GM23248 (cell line): ENCODE measurements around the gene FAM72C. TPM values are rescaled to one million over a fixed set of nuclear protein-coding genes. Genes with fewer than 3 reads are reported as not detected.
"Not testable (repeated sequence)": the region's sequence is repeated elsewhere in the genome, so short reads cannot be mapped to it uniquely, and the experiment has no call there.

Source experiments
- DNase-seq: peaks from one replicate; pipeline ENCODE4 v3.0.0-alpha.2; 2015
- H2AFZ ChIP-seq: fragments of 200-600 bp; sonication (generic); 2 replicates; pipeline ENCODE4 v1.6.1; 2016; ENCODE audit warnings: antibody characterized with exemption
- H3F3A ChIP-seq: fragments of 200-600 bp; sonication (generic); 2 replicates; pipeline ENCODE4 v1.6.1; 2016; ENCODE audit warnings: mild to moderate bottlenecking, antibody characterized with exemption, mixed run types; ENCODE audit not compliant: insufficient read depth
- H3K27ac ChIP-seq: fragments of 200-600 bp; sonication (generic); 2 replicates; pipeline ENCODE4 v1.5.1; 2016; ENCODE audit warnings: mild to moderate bottlenecking
- H3K27me3 ChIP-seq: fragments of 200-600 bp; sonication (generic); replicated peaks from 2 replicates; pipeline ENCODE4 v1.6.1; 2016; ENCODE audit warnings: mild to moderate bottlenecking; ENCODE audit not compliant: insufficient read depth
- H3K36me3 ChIP-seq: fragments of 200-600 bp; sonication (generic); 2 replicates; pipeline ENCODE4 v1.6.1; 2016; ENCODE audit warnings: low read depth, mild to moderate bottlenecking
- H3K4me1 ChIP-seq: fragments of 200-600 bp; sonication (generic); 2 replicates; pipeline ENCODE4 v1.6.1; 2016; ENCODE audit warnings: mild to moderate bottlenecking; ENCODE audit not compliant: insufficient read depth
- H3K4me2 ChIP-seq: fragments of 200-600 bp; sonication (generic); one replicate; pipeline ENCODE4 v1.6.1; 2016; ENCODE audit warnings: mild to moderate bottlenecking; ENCODE audit not compliant: unreplicated experiment
- H3K4me3 ChIP-seq: fragments of 200-600 bp; sonication (generic); 2 replicates; pipeline ENCODE4 v1.5.1; 2016; ENCODE audit warnings: mild to moderate bottlenecking
- H3K79me2 ChIP-seq: fragments of 200-600 bp; sonication (generic); 2 replicates; pipeline ENCODE4 v1.6.1; 2016; ENCODE audit warnings: mild to moderate bottlenecking; ENCODE audit not compliant: insufficient read depth
- H3K9ac ChIP-seq: fragments of 200-600 bp; sonication (generic); 2 replicates; pipeline ENCODE4 v1.6.1; 2016; ENCODE audit warnings: mild to moderate bottlenecking
- H3K9me2 ChIP-seq: fragments of 200-600 bp; sonication (generic); 2 replicates; pipeline ENCODE4 v1.6.1; 2016; ENCODE audit warnings: mixed run types, mild to moderate bottlenecking, moderate library complexity; ENCODE audit not compliant: insufficient read depth
- H3K9me3 ChIP-seq: fragments of 200-600 bp; sonication (generic); one replicate; pipeline ENCODE4 v1.6.1; 2017; ENCODE audit warnings: low read depth
- H4K20me1 ChIP-seq: fragments of 200-600 bp; sonication (generic); 2 replicates; pipeline ENCODE4 v1.6.0; 2016; ENCODE audit not compliant: insufficient read depth
- whole genome bisulfite sequencing, 2 experiments: methylation state at CpG; one replicate each; pipeline ENCODE4 v1.1.6; 2015 to 2017; ENCODE audit warnings: low lambda C conversion rate in 2 of 2, low coverage in 1 of 2; ENCODE audit errors: missing lambda C conversion rate in 2 of 2; 5-methylcytosine and 5-hydroxymethylcytosine counted together
- in situ Hi-C: fragments of 300-500 bp; cut with MboI; formaldehyde crosslinking; loops from 2 replicates; pipeline ENCODE4 v1.15.0; 2020
- polyA plus RNA-seq: library from polyadenylated mRNA; unstranded; fragments of >200 nt; fragmentation: Nextera tagmentation; extraction: Ambion mirVana; gene quantifications from 2 replicates; pipeline ENCODE4 v1.2.1, GENCODE V29; 2016
- total RNA-seq: library from RNA; depleted of rRNA; stranded (reverse); fragments of >200 nt; shearing (Covaris generic); gene quantifications from 2 replicates; pipeline ENCODE4 v1.2.3, GENCODE V29; 2014

The FAM72C gene
- total and polyA plus RNA-seq, 2 experiments from 2014 or later, result 0.32 to 0.94 TPM

GRCh38 chr1:143990699-143991098 lies 18.9 kb upstream of the FAM72C start:
- no CpG with 5 or more reads among the region's 4 CpGs for WGBS, 2 experiments
- H3K9me2 ChIP-seq, result not testable (repeated sequence)

GRCh38 chr1:143989719-143990118 lies 17.9 kb upstream of the FAM72C start:
- H3K9me2 ChIP-seq, H3K4me3 ChIP-seq, H3K9me3 ChIP-seq, H3K4me2 ChIP-seq, H2AFZ ChIP-seq, H3K36me3 ChIP-seq, H3K9ac ChIP-seq, in situ Hi-C loops, DNase-seq, H3K27ac ChIP-seq, H3K4me1 ChIP-seq, H3K79me2 ChIP-seq, H4K20me1 ChIP-seq, H3K27me3 ChIP-seq, H3F3A ChIP-seq: not testable (repeated sequence)
- no CpG with 5 or more reads among the region's 1 CpG for WGBS, 2 experiments

More at GRCh38 chr1:143990699-143991098, 18.9 kb upstream of the FAM72C start:
- DNase-seq, H3K4me1 ChIP-seq, H3K36me3 ChIP-seq, H2AFZ ChIP-seq, H4K20me1 ChIP-seq, H3K4me2 ChIP-seq, in situ Hi-C loops, H3K79me2 ChIP-seq, H3K9ac ChIP-seq, H3K9me3 ChIP-seq, H3K27ac ChIP-seq, H3K27me3 ChIP-seq, H3F3A ChIP-seq, H3K4me3 ChIP-seq: not testable (repeated sequence)

GRCh38 chr1:143989427-143989712 lies 17.6 kb upstream of the FAM72C start:
- H3K36me3 ChIP-seq, DNase-seq, H3K4me1 ChIP-seq, H3K9me3 ChIP-seq, H3K4me2 ChIP-seq, H4K20me1 ChIP-seq, H3K9me2 ChIP-seq, H3K4me3 ChIP-seq, H2AFZ ChIP-seq, H3F3A ChIP-seq, H3K9ac ChIP-seq, H3K79me2 ChIP-seq, in situ Hi-C loops, H3K27me3 ChIP-seq, H3K27ac ChIP-seq: not testable (repeated sequence)
- no CpG with 5 or more reads among the region's 4 CpGs for WGBS, 2 experiments

GRCh38 chr1:143988602-143989426 lies 17.0 kb upstream of the FAM72C start:
- DNase-seq, H3K27ac ChIP-seq, H2AFZ ChIP-seq, H3K27me3 ChIP-seq, H3K9me2 ChIP-seq, H3K9ac ChIP-seq, in situ Hi-C loops, H3K4me1 ChIP-seq, H4K20me1 ChIP-seq, H3F3A ChIP-seq, H3K79me2 ChIP-seq, H3K4me2 ChIP-seq, H3K9me3 ChIP-seq, H3K36me3 ChIP-seq, H3K4me3 ChIP-seq: not testable (repeated sequence)
- WGBS, 2 experiments, result 80 to 100% methylated on average over 1 to 2 of the region's 10 CpGs

GRCh38 chr1:143987868-143988267 lies 16.1 kb upstream of the FAM72C start:
- H3K27ac ChIP-seq, H4K20me1 ChIP-seq, H3K9me2 ChIP-seq, H3K9ac ChIP-seq, H3K4me2 ChIP-seq, H3K79me2 ChIP-seq, H3K4me3 ChIP-seq, DNase-seq, H3K27me3 ChIP-seq, H3K36me3 ChIP-seq, H3K4me1 ChIP-seq, H2AFZ ChIP-seq, in situ Hi-C loops, H3F3A ChIP-seq, H3K9me3 ChIP-seq: not testable (repeated sequence)
- no CpG with 5 or more reads among the region's 1 CpG for WGBS, 2 experiments

- whole genome bisulfite sequencing, 2 experiments, result 95 to 100% methylated on average over 2 of the region's 7 CpGs
- H3K9me3 ChIP-seq, H3K9ac ChIP-seq, H3K9me2 ChIP-seq, H3K4me1 ChIP-seq, DNase-seq, H3K4me2 ChIP-seq, H3K36me3 ChIP-seq, H4K20me1 ChIP-seq, H2AFZ ChIP-seq, in situ Hi-C loops, H3K79me2 ChIP-seq, H3K27me3 ChIP-seq, H3K4me3 ChIP-seq, H3F3A ChIP-seq, H3K27ac ChIP-seq: not testable (repeated sequence)
Measured at GRCh38 chr1:143984721-143985473, 13.1 kb upstream of the FAM72C start.

GRCh38 chr1:143974416-143974815 lies 2.6 kb upstream of the FAM72C start:
- H3K9me2 ChIP-seq, H3K27me3 ChIP-seq, H3K9ac ChIP-seq, H3K9me3 ChIP-seq, H2AFZ ChIP-seq, H3K4me1 ChIP-seq, DNase-seq, H4K20me1 ChIP-seq, H3F3A ChIP-seq, H3K27ac ChIP-seq, H3K79me2 ChIP-seq, H3K4me2 ChIP-seq, H3K4me3 ChIP-seq, H3K36me3 ChIP-seq, in situ Hi-C loops: not testable (repeated sequence)
- WGBS, 2 experiments, result no CpG with 5 or more reads among the region's 31 CpGs
